ENCODE results near the gene IFT43.

The IFT43 gene

DNA sequence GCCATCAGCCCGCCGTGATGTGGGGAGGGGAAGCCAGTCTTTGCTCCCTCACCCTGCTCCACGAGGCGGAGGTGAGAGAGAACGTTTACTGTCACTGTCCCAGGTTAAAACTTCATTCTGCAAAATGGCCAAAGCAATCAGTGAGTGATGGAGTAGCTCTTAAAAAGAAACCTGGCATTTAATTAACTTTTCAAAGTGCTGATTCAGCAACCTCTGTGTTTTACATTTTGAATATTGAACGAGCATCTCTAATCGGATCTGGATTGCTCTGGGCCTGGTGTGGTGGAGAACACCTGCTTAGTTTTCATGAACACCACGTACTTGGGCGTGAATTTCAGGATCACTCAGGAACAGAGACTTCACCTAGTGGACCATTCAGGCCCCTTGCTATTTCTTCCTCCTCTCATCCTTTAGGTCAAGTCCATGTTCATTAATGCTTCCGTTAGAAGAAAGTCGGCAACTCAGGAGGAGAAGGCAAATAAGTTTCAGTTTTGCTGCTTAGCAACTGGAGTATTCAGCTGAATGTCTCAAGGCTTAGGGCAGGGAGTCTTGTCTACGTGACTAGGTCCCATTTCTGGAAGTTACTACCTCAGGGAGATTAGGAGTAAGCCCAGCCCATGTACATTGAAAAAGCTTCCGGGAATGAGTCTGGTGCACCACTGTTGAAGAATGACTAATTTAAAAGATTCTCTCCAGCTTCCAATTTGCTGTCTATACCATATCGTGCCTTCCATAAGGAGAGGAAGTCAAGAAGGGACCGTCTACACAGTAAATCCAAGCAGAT is 68.2 kb downstream of the IFT43 start:
- Histone ChIP-seq H3K4me1 (ENCODE audit: control insufficient read depth in 1 of 2, insufficient read depth in 2 of 2, low read length in 2 of 2) (no peaks in the 10 kb centered on the region), H3K27ac (ENCODE audit: low read length) (no peak overlapping the region), H3K4me3 (ENCODE audit: low read depth in 1 of 2, low read length in 2 of 2) (no peak overlapping the region), H3K9me3 (ENCODE audit: control insufficient read depth in 1 of 2, low read length in 2 of 2) (no peaks in the 10 kb centered on the region), H3K27me3 (ENCODE audit: low read depth, low read length) (no peaks in the 10 kb centered on the region), H3K36me3 (ENCODE audit: control insufficient read depth in 1 of 2, insufficient read depth in 2 of 2, low read length in 2 of 2) (peaks cover 0 to 3% of the 10 kb centered on the region in 2 donors)

- Histone ChIP-seq H3K36me3 (ENCODE audit: control insufficient read depth in 1 of 2, insufficient read depth in 2 of 2, low read length in 2 of 2) (peaks cover 11 to 12% of the 10 kb centered on the region in 2 donors), H3K4me1 (ENCODE audit: control insufficient read depth in 1 of 2, insufficient read depth in 2 of 2, low read length in 2 of 2) (no peaks in the 10 kb centered on the region), H3K27ac (ENCODE audit: low read length) (no peak overlapping the region), H3K9me3 (ENCODE audit: control insufficient read depth in 1 of 2, low read length in 2 of 2) (no peaks in the 10 kb centered on the region), H3K27me3 (ENCODE audit: low read depth, low read length) (no peaks in the 10 kb centered on the region), H3K4me3 (ENCODE audit: low read depth in 1 of 2, low read length in 2 of 2) (no peak overlapping the region)
These were observed 69.8 kb downstream of the IFT43 start for GRCh38 chr14:76055330-76055729.

GRCh38 chr14:76056128-76056527 is 70.6 kb downstream of the IFT43 start:
- H3K27me3 ChIP-seq (ENCODE audit: low read depth, low read length), result no peaks in the 10 kb centered on the region

GRCh38 chr14:76057914-76058313 is 72.4 kb downstream of the IFT43 start:
- Histone ChIP-seq H3K27ac (ENCODE audit: low read length) (no peak overlapping the region), H3K9me3 (ENCODE audit: control insufficient read depth in 1 of 2, low read length in 2 of 2) (no peaks in the 10 kb centered on the region), H3K27me3 (ENCODE audit: low read depth, low read length) (no peaks in the 10 kb centered on the region)

More at GRCh38 chr14:76056128-76056527, 70.6 kb downstream of the IFT43 start:
- no peaks in the 10 kb centered on the region for H3K9me3 ChIP-seq (ENCODE audit: control insufficient read depth in 1 of 2, low read length in 2 of 2)
- H3K4me3 ChIP-seq (ENCODE audit: low read depth in 1 of 2, low read length in 2 of 2), result no peak overlapping the region
- no peaks in the 10 kb centered on the region for H3K4me1 ChIP-seq (ENCODE audit: control insufficient read depth in 1 of 2, insufficient read depth in 2 of 2, low read length in 2 of 2)
- H3K27ac ChIP-seq (ENCODE audit: low read length), result no peak overlapping the region
- H3K36me3 ChIP-seq (ENCODE audit: control insufficient read depth in 1 of 2, insufficient read depth in 2 of 2, low read length in 2 of 2), result peaks cover 12 to 14% of the 10 kb centered on the region in 2 donors

DNA sequence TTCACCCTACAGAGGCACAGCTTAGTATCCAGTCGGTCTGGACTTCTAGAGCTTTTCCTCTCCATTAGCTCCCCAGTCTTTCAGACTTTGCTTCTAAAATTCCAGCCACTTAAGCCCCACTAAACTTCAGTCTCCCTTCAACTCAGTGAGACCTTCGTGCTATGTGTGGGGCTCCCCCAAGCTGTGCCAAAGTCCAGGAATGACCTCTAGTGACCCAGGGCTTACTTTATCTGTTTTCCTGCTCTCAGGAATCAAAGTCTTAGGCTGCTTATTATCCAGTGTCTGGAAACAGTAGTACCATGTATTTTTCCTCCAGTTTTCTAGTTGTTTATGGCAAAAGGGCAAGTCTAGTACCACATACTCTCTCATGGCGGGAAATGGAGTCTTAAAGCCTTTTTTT is 77.8 kb downstream of the IFT43 start:
- Histone ChIP-seq H3K4me1 (ENCODE audit: control insufficient read depth in 1 of 2, insufficient read depth in 2 of 2, low read length in 2 of 2) (no peaks in the 10 kb centered on the region), H3K9me3 (ENCODE audit: control insufficient read depth in 1 of 2, low read length in 2 of 2) (peaks cover 0 to 9% of the 10 kb centered on the region in 2 donors), H3K4me3 (ENCODE audit: low read depth in 1 of 2, low read length in 2 of 2) (no peak overlapping the region), H3K27ac (ENCODE audit: low read length) (no peak overlapping the region), H3K36me3 (ENCODE audit: control insufficient read depth in 1 of 2, insufficient read depth in 2 of 2, low read length in 2 of 2) (peaks cover 12 to 67% of the 10 kb centered on the region in 2 donors), H3K27me3 (ENCODE audit: low read depth, low read length) (no peaks in the 10 kb centered on the region)

More at GRCh38 chr14:76057914-76058313, 72.4 kb downstream of the IFT43 start:
- H3K4me1 ChIP-seq (ENCODE audit: control insufficient read depth in 1 of 2, insufficient read depth in 2 of 2, low read length in 2 of 2), result no peaks in the 10 kb centered on the region
- no peak overlapping the region for H3K4me3 ChIP-seq (ENCODE audit: low read depth in 1 of 2, low read length in 2 of 2)
- peaks cover 12 to 22% of the 10 kb centered on the region in 2 donors for H3K36me3 ChIP-seq (ENCODE audit: control insufficient read depth in 1 of 2, insufficient read depth in 2 of 2, low read length in 2 of 2)

GRCh38 chr14:76065519-76065918 is 80.0 kb downstream of the IFT43 start:
- Histone ChIP-seq H3K27me3 (ENCODE audit: low read depth, low read length) (no peaks in the 10 kb centered on the region), H3K36me3 (ENCODE audit: control insufficient read depth in 1 of 2, insufficient read depth in 2 of 2, low read length in 2 of 2) (peaks cover 0 to 70% of the 10 kb centered on the region in 2 donors), H3K4me3 (ENCODE audit: low read depth in 1 of 2, low read length in 2 of 2) (no peak overlapping the region), H3K9me3 (ENCODE audit: control insufficient read depth in 1 of 2, low read length in 2 of 2) (peaks cover 0 to 9% of the 10 kb centered on the region in 2 donors), H3K27ac (ENCODE audit: low read length) (no peak overlapping the region), H3K4me1 (ENCODE audit: control insufficient read depth in 1 of 2, insufficient read depth in 2 of 2, low read length in 2 of 2) (no peaks in the 10 kb centered on the region)

GRCh38 chr14:76067536-76067935 is 82.0 kb downstream of the IFT43 start:
- H3K9me3 ChIP-seq (ENCODE audit: control insufficient read depth in 1 of 2, low read length in 2 of 2), result peaks cover 0 to 9% of the 10 kb centered on the region in 2 donors
- H3K27ac ChIP-seq (ENCODE audit: low read length), result no peak overlapping the region
- no peaks in the 10 kb centered on the region for H3K27me3 ChIP-seq (ENCODE audit: low read depth, low read length)
- no peaks in the 10 kb centered on the region for H3K4me1 ChIP-seq (ENCODE audit: control insufficient read depth in 1 of 2, insufficient read depth in 2 of 2, low read length in 2 of 2)
- H3K4me3 ChIP-seq (ENCODE audit: low read depth in 1 of 2, low read length in 2 of 2), result no peak overlapping the region
- peaks cover 7 to 66% of the 10 kb centered on the region in 2 donors for H3K36me3 ChIP-seq (ENCODE audit: control insufficient read depth in 1 of 2, insufficient read depth in 2 of 2, low read length in 2 of 2)

DNA sequence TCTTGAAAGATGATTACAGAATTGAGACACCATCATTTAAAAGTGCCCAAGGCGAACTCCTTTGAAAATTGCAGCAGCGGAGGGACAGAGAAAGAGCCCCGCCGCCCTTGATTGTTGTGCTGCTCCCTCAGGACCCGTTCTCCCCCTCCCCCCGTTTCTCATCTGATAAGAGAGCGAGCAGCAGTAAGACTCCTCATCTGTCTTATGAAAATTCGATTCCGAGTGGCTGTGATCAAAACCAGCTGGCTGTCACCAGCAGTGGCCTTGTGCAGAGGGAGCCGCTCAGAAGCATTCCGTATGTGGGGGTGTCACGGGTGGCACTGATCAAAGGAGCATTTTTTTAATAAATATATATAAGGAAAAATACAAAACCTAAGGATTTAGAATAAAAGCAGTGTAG is 88.2 kb downstream of the IFT43 start:
- Histone ChIP-seq H3K27me3 (ENCODE audit: low read depth, low read length) (no peaks in the 10 kb centered on the region), H3K9me3 (ENCODE audit: control insufficient read depth in 1 of 2, low read length in 2 of 2) (no peaks in the 10 kb centered on the region), H3K36me3 (ENCODE audit: control insufficient read depth in 1 of 2, insufficient read depth in 2 of 2, low read length in 2 of 2) (peaks cover 10 to 20% of the 10 kb centered on the region in 2 donors), H3K4me1 (ENCODE audit: control insufficient read depth in 1 of 2, insufficient read depth in 2 of 2, low read length in 2 of 2) (no peaks in the 10 kb centered on the region), H3K4me3 (ENCODE audit: low read depth in 1 of 2, low read length in 2 of 2) (no peak overlapping the region), H3K27ac (ENCODE audit: low read length) (no peak overlapping the region)

GRCh38 chr14:76077340-76077739 is 91.8 kb downstream of the IFT43 start:
- H3K27ac ChIP-seq (ENCODE audit: low read length), result no peak overlapping the region
- peaks cover 0 to 5% of the 10 kb centered on the region in 2 donors for H3K36me3 ChIP-seq (ENCODE audit: control insufficient read depth in 1 of 2, insufficient read depth in 2 of 2, low read length in 2 of 2)
- no peaks in the 10 kb centered on the region for H3K4me1 ChIP-seq (ENCODE audit: control insufficient read depth in 1 of 2, insufficient read depth in 2 of 2, low read length in 2 of 2)
- no peak overlapping the region for H3K4me3 ChIP-seq (ENCODE audit: low read depth in 1 of 2, low read length in 2 of 2)
- no peaks in the 10 kb centered on the region for H3K9me3 ChIP-seq (ENCODE audit: control insufficient read depth in 1 of 2, low read length in 2 of 2)
- H3K27me3 ChIP-seq (ENCODE audit: low read depth, low read length), result no peaks in the 10 kb centered on the region

- Histone ChIP-seq H3K9me3 (ENCODE audit: control insufficient read depth in 1 of 2, low read length in 2 of 2) (no peaks in the 10 kb centered on the region), H3K36me3 (ENCODE audit: control insufficient read depth in 1 of 2, insufficient read depth in 2 of 2, low read length in 2 of 2) (peaks cover 4 to 11% of the 10 kb centered on the region in 2 donors), H3K27me3 (ENCODE audit: low read depth, low read length) (no peaks in the 10 kb centered on the region), H3K4me1 (ENCODE audit: control insufficient read depth in 1 of 2, insufficient read depth in 2 of 2, low read length in 2 of 2) (no peaks in the 10 kb centered on the region), H3K27ac (ENCODE audit: low read length) (no peak overlapping the region), H3K4me3 (ENCODE audit: low read depth in 1 of 2, low read length in 2 of 2) (no peak overlapping the region)
These were observed 92.9 kb downstream of the IFT43 start for GRCh38 chr14:76078501-76078900.

DNA sequence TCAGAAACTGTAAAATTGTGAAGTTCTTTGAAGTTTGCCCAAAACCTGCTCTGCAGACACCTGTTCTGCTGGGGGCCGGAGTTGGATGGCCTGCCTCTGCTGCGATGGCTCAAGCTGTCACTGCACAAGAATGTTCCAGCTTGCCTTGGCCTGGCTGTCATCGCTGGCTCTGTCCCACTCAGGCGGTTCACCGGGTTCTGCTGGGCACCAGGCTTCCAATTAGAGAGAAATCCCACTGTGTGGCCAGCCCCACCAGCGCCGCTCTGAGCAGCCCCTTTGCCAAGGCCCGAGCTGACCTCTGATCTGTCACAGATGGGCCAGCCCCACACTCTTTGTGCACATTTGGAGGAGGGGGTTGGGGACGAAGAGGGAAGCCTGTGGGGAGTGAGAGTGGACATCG is 94.5 kb downstream of the IFT43 start:
- Histone ChIP-seq H3K4me1 (ENCODE audit: control insufficient read depth in 1 of 2, insufficient read depth in 2 of 2, low read length in 2 of 2) (no peaks in the 10 kb centered on the region), H3K4me3 (ENCODE audit: low read depth in 1 of 2, low read length in 2 of 2) (no peak overlapping the region), H3K27ac (ENCODE audit: low read length) (no peak overlapping the region), H3K9me3 (ENCODE audit: control insufficient read depth in 1 of 2, low read length in 2 of 2) (no peaks in the 10 kb centered on the region), H3K36me3 (ENCODE audit: control insufficient read depth in 1 of 2, insufficient read depth in 2 of 2, low read length in 2 of 2) (peaks cover 4 to 17% of the 10 kb centered on the region in 2 donors), H3K27me3 (ENCODE audit: low read depth, low read length) (no peaks in the 10 kb centered on the region)

DNA sequence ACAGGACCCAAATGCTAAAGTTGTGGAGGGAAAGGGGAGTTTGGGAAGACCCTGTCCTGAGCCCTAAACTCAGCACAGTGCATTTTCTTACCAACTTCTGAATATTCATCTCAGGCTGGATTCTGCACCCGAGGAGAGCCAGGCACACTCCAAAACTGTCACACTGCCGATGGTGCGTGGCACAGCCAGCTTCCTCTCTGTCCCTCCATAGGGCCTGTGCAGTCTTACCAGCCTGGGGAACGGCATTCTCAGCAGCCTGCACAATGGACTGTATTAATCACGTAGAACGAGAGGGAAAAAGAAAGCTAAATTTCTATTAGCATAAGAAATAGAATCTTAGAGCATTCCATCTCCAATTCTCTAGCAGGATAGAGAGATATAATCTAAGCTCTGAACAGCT is 94.9 kb downstream of the IFT43 start:
- Histone ChIP-seq H3K4me3 (ENCODE audit: low read depth in 1 of 2, low read length in 2 of 2) (no peak overlapping the region), H3K4me1 (ENCODE audit: control insufficient read depth in 1 of 2, insufficient read depth in 2 of 2, low read length in 2 of 2) (no peaks in the 10 kb centered on the region), H3K27ac (ENCODE audit: low read length) (no peak overlapping the region), H3K36me3 (ENCODE audit: control insufficient read depth in 1 of 2, insufficient read depth in 2 of 2, low read length in 2 of 2) (peaks cover 4 to 20% of the 10 kb centered on the region in 2 donors), H3K27me3 (ENCODE audit: low read depth, low read length) (no peaks in the 10 kb centered on the region), H3K9me3 (ENCODE audit: control insufficient read depth in 1 of 2, low read length in 2 of 2) (no peaks in the 10 kb centered on the region)

Data from muscle layer of duodenum (tissue), 2 donors.